ENCODE results near the gene PSMD9. TPM values are rescaled to one million over a fixed set of nuclear protein-coding genes. Genes with fewer than 3 reads are reported as not detected.
"Not testable (repeated sequence)": the region's sequence is repeated elsewhere in the genome, so short reads cannot be mapped to it uniquely, and the experiment has no call there.

Gene PSMD9
- total RNA-seq, 1 experiment from 2014 or later = 55.5 TPM

DNA sequence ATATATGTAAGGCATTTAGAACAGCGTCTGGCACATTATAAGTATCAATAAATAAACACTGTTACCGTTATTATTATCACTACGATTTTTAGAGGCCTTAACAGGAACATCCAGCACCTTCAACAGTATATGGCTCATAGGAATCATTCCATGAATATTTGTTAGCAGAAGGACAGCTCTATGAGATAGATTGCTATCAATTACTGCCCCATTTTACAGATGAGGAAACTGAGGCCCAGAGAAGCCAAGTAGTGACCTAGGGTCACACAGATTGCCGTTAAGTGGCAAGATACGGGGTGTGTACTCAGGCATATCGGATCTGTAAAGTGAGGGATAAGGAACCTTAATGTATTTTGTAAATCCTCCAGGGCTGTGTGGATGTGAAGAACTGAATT, 510 bp upstream of the PSMD9 start:
- H4K20me1 ChIP-seq (ENCODE audit: insufficient read depth) = no peaks in the 10 kb centered on the region
- CTCF ChIA-PET = interaction anchor here (1.0 to 5.4 kb wide), 8 partner anchors 9 to 101 kb away, joined by 3 to 96 read pairs (median 4); partner anchors contain the start of genes CFAP251 and RHOF
- H3K4me3 ChIP-seq (replicated peaks in 1 of 2; ENCODE audit: low read depth in 1 of 2, low read length in 2 of 2) = peak overlapping the region; percentile 95 to 97
- DNase-seq (ENCODE audit: low read depth, low spot score) (no peak), ATAC-seq (no peak)
- H3K4me2 ChIP-seq (ENCODE audit: low read length) = peak overlapping the region; percentile 86
- H3K36me3 ChIP-seq (ENCODE audit: control insufficient read depth in 1 of 2, insufficient read depth in 2 of 2, low read length in 2 of 2) = no peaks in the 10 kb centered on the region
- POLR2A ChIA-PET = interaction anchor here (0.5 to 3.8 kb wide), 7 partner anchors 9 to 226 kb away, joined by 3 to 38 read pairs (median 5); partner anchors contain the start of gene RHOF
- intact Hi-C loops (cut with micrococcal nuclease) = loop anchor here (1.0 to 5.0 kb wide), 6 partner anchors 46 to 201 kb away; no protein-coding TSS in a partner anchor
- peak overlapping the region; percentile 86 for H3K27ac ChIP-seq (ENCODE audit: low read depth, low read length)
- TSS peak; percentile 97 for BruUV-seq (replicated peaks)
- H2AFZ ChIP-seq (ENCODE audit: low read depth, low read length, poor library complexity, severe bottlenecking) = no peak overlapping the region
- H3K9me3 ChIP-seq (ENCODE audit: control insufficient read depth in 1 of 2, insufficient read depth in 1 of 2, low read depth in 1 of 2, low read length in 2 of 2) = no peaks in the 10 kb centered on the region
- no peaks in the 10 kb centered on the region for H3K27me3 ChIP-seq (ENCODE audit: insufficient read depth, low read length)
- TF ChIP-seq, protein P1, sequence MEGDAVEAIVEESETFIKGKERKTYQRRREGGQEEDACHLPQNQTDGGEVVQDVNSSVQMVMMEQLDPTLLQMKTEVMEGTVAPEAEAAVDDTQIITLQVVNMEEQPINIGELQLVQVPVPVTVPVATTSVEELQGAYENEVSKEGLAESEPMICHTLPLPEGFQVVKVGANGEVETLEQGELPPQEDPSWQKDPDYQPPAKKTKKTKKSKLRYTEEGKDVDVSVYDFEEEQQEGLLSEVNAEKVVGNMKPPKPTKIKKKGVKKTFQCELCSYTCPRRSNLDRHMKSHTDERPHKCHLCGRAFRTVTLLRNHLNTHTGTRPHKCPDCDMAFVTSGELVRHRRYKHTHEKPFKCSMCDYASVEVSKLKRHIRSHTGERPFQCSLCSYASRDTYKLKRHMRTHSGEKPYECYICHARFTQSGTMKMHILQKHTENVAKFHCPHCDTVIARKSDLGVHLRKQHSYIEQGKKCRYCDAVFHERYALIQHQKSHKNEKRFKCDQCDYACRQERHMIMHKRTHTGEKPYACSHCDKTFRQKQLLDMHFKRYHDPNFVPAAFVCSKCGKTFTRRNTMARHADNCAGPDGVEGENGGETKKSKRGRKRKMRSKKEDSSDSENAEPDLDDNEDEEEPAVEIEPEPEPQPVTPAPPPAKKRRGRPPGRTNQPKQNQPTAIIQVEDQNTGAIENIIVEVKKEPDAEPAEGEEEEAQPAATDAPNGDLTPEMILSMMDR (IDR thresholded peaks at IDR 0.05 in 2 of 3, conservative IDR thresholded peaks at IDR 0.05 in 1 of 3; ENCODE audit: borderline replicate concordance in 1 of 3, insufficient read depth in 1 of 3, low read depth in 2 of 3, low read length in 2 of 3) = peak in 1 of 3 experiments; percentile 77; a peak in 2 of 6 replicates
- TF ChIP-seq YY1 (IDR thresholded peaks at IDR 0.05; ENCODE audit: extremely low read depth, insufficient replicate concordance, low read depth, low read length) = no peak
- peaks cover 17 to 46% of the 10 kb centered on the region in 2 experiments for H3K4me1 ChIP-seq (ENCODE audit: control insufficient read depth in 1 of 2, insufficient read depth in 2 of 2, low read length in 2 of 2)
- H3K9me2 ChIP-seq (ENCODE audit: insufficient read depth) = no peaks in the 10 kb centered on the region
- peak overlapping the region; percentile 91 for H3K9ac ChIP-seq (ENCODE audit: low read length)
- peaks cover 36% of the 10 kb centered on the region for H3K79me2 ChIP-seq (ENCODE audit: insufficient read depth, low read length)
- RAD21 ChIA-PET (ENCODE audit: low non-redundant PET in 1 of 2, low total read pairs in 2 of 2, uncharacterized antibody in 2 of 2, unreplicated experiment in 2 of 2) = interaction anchor here (0.7 to 2.1 kb wide), 4 partner anchors 49 to 94 kb away, joined by 3 to 19 read pairs (median 10); partner anchors contain the start of gene RHOF (in 2 of the 2)

DNA sequence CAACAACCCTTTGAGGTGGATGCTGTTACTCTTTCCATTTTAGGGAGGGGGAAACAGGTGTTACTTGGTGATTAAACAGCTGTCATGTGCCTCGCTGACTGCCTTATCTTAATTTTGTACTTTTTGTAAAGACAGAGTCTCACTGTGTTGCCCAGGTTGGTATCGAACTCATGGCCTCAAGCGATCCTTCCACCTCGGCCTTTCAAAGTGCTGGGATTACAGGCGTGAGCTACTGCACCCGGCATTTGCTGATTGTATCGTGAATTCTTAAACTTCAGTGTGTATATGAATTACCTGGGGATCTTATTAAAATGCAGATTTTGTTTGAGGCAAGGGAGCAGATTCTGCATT, 659 bp downstream of the PSMD9 start:
- intact Hi-C loops (cut with micrococcal nuclease) = loop anchor here (2.0 to 5.0 kb wide), 3 partner anchors 47 to 192 kb away; no protein-coding TSS in a partner anchor
- H3K36me3 ChIP-seq (ENCODE audit: control insufficient read depth in 1 of 2, insufficient read depth in 2 of 2, low read length in 2 of 2) = no peaks in the 10 kb centered on the region
- H3K27ac ChIP-seq (ENCODE audit: low read depth, low read length) = peak overlapping the region; percentile 86
- no TSS peak for BruUV-seq (replicated peaks)
- no peaks in the 10 kb centered on the region for H3K9me3 ChIP-seq (ENCODE audit: control insufficient read depth in 1 of 2, insufficient read depth in 1 of 2, low read depth in 1 of 2, low read length in 2 of 2)
- no peak for ATAC-seq
- peak overlapping the region; percentile 91 for H3K9ac ChIP-seq (ENCODE audit: low read length)
- peaks cover 18 to 50% of the 10 kb centered on the region in 2 experiments; a peak in 3 of 4 replicates for H3K4me1 ChIP-seq (ENCODE audit: control insufficient read depth in 1 of 2, insufficient read depth in 2 of 2, low read length in 2 of 2)
- no peak for TF ChIP-seq YY1 (IDR thresholded peaks at IDR 0.05; ENCODE audit: extremely low read depth, insufficient replicate concordance, low read depth, low read length)
- 0 out of 2 replicates have a peak, but pooled peaks have one; percentile 1 for TF ChIP-seq ZFX (IDR thresholded peaks at IDR 0.05)
- no peaks in the 10 kb centered on the region for H3K9me2 ChIP-seq (ENCODE audit: insufficient read depth)
- H3K4me2 ChIP-seq (ENCODE audit: low read length) = peak overlapping the region; percentile 86
- no peak for DNase-seq (ENCODE audit: low read depth, low spot score)
- H3K27me3 ChIP-seq (ENCODE audit: insufficient read depth, low read length) = no peaks in the 10 kb centered on the region
- POLR2A ChIA-PET = interaction anchor here (1.3 to 3.8 kb wide), 2 partner anchors 94 to 224 kb away, joined by 3 to 38 read pairs; partner anchors contain the start of gene RHOF
- peak overlapping the region; percentile 95 to 97 for H3K4me3 ChIP-seq (replicated peaks in 1 of 2; ENCODE audit: low read depth in 1 of 2, low read length in 2 of 2)
- RAD21 ChIA-PET (ENCODE audit: low non-redundant PET in 1 of 2, low total read pairs in 2 of 2, uncharacterized antibody in 2 of 2, unreplicated experiment in 2 of 2) = interaction anchor here in 1 of 2 experiments (2.1 kb wide), 1 partner anchor 95 kb away, joined by 19 read pairs; the partner anchor contains the start of gene RHOF
- peaks cover 48% of the 10 kb centered on the region for H3K79me2 ChIP-seq (ENCODE audit: insufficient read depth, low read length)
- CTCF ChIA-PET = interaction anchor here (5.4 kb wide), 1 partner anchor 93 kb away, joined by 96 read pairs; the partner anchor contains the start of gene RHOF
- H2AFZ ChIP-seq (ENCODE audit: low read depth, low read length, poor library complexity, severe bottlenecking) = no peak overlapping the region
- H4K20me1 ChIP-seq (ENCODE audit: insufficient read depth) = no peaks in the 10 kb centered on the region

DNA sequence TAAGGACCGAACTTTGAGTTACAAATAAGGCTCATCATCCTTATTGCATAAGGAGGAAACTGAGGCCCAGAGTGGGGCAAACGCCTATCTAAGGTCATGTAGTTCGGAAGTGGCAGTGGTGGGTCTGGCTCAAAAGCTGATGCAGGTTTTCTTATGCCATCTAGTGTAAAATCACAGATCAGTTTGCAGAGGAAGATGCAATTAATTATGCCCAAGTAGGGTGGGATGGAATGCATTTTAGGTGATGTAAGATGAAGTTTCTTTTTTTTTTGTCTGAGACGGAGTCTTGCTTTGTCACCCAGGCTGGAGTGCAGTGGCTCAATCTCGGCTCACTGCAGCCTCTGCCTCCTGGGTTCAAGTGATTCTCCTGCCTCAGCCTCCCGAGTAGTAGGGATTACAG, 1.1 kb downstream of the PSMD9 start:
- ATAC-seq; DNase-seq (ENCODE audit: low read depth, low spot score); H3K9me2 ChIP-seq (ENCODE audit: insufficient read depth); H3K9me3 ChIP-seq (ENCODE audit: control insufficient read depth in 1 of 2, insufficient read depth in 1 of 2, low read depth in 1 of 2, low read length in 2 of 2); H4K20me1 ChIP-seq (ENCODE audit: insufficient read depth); H3K27me3 ChIP-seq (ENCODE audit: insufficient read depth, low read length); BruUV-seq (replicated peaks); H3K36me3 ChIP-seq (ENCODE audit: control insufficient read depth in 1 of 2, insufficient read depth in 2 of 2, low read length in 2 of 2); H2AFZ ChIP-seq (ENCODE audit: low read depth, low read length, poor library complexity, severe bottlenecking): not testable (repeated sequence)
- H3K79me2 ChIP-seq (ENCODE audit: insufficient read depth, low read length) = peaks cover 51% of the 10 kb centered on the region
- peaks cover 18 to 52% of the 10 kb centered on the region in 2 experiments; a peak in 3 of 4 replicates for H3K4me1 ChIP-seq (ENCODE audit: control insufficient read depth in 1 of 2, insufficient read depth in 2 of 2, low read length in 2 of 2)
- CTCF ChIA-PET = interaction anchor here (5.4 kb wide), 1 partner anchor 94 kb away, joined by 96 read pairs; the partner anchor contains the start of gene RHOF
- H3K4me3 ChIP-seq (replicated peaks in 1 of 2; ENCODE audit: low read depth in 1 of 2, low read length in 2 of 2) = peak overlapping the region; percentile 95 to 97
- peak overlapping the region; percentile 91 for H3K9ac ChIP-seq (ENCODE audit: low read length)
- RAD21 ChIA-PET (ENCODE audit: low non-redundant PET in 1 of 2, low total read pairs in 2 of 2, uncharacterized antibody in 2 of 2, unreplicated experiment in 2 of 2) = interaction anchor here in 1 of 2 experiments (2.1 kb wide), 1 partner anchor 96 kb away, joined by 19 read pairs; the partner anchor contains the start of gene RHOF
- POLR2A ChIA-PET = interaction anchor here (3.8 kb wide), 1 partner anchor 95 kb away, joined by 38 read pairs; the partner anchor contains the start of gene RHOF
- H3K4me2 ChIP-seq (ENCODE audit: low read length) = peak overlapping the region; percentile 86
- peak overlapping the region; percentile 86 for H3K27ac ChIP-seq (ENCODE audit: low read depth, low read length)
- intact Hi-C loops (cut with micrococcal nuclease) = loop anchor here (2.0 to 5.0 kb wide), 3 partner anchors 47 to 193 kb away; no protein-coding TSS in a partner anchor

All from HCT116 (cell line).